GM21423 (cell line): ENCODE measurements around the gene CDC123.
"Not testable (repeated sequence)": the region's sequence is repeated elsewhere in the genome, so short reads cannot be mapped to it uniquely, and the experiment has no call there.

ENCODE experiments used
- ATAC-seq: cut with Tn5 transposase; IDR thresholded peaks from one replicate; pipeline ENCODE4 v1.9.1; 2021; ENCODE audit warnings: mild to moderate bottlenecking, moderate library complexity; ENCODE audit not compliant: unreplicated experiment

Gene CDC123, protein sequence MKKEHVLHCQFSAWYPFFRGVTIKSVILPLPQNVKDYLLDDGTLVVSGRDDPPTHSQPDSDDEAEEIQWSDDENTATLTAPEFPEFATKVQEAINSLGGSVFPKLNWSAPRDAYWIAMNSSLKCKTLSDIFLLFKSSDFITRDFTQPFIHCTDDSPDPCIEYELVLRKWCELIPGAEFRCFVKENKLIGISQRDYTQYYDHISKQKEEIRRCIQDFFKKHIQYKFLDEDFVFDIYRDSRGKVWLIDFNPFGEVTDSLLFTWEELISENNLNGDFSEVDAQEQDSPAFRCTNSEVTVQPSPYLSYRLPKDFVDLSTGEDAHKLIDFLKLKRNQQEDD

DNA sequence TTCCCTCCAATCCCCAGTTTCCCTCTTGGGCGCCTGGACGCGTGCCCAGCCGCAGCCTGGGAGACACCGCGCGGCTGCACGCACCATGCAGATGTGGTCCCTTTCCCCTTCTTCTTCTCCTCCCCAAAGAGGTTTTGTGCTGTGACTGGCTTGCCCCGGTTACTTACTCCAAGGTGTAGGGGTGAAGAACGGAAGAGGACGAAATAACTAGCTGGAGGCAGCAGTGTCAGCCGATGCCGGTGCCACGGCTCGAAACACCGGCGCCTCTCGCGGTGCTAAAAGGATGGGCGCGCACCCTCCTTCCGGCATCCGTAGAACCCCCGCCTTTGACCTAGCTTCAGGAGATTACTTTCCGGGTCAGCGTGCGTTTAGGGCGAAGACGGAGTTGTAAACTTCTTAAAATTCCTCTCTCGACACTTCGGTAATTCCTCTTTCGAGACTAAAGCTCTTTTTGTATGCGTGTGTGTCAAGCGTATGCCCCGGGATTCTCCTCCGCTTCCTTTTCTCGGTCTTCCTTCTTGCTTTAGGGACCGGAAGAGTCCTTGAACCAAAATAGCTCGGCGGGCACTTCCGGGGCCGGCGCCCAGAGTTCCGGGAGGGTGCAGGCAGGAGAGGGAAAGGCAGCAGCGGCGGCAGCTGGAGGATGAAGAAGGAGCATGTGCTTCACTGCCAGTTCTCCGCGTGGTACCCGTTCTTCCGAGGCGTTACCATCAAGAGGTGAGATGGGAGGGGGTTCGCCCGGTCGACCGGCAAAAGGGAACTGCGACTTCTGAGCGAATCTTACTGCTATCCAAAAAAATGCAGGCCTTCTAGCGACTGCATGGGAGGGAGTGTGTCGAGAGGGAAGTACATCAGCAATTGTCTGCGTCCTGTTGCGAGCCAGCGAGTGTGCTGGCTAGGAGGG is at the start of gene CDC123, which contains the start of gene NUDT5:
Gene CDC123, plus strand, starts transcription at position 586 of the 904 bp plus-strand sequence. Its CDS starts 58 bp downstream, at position 644.
Gene NUDT5, minus strand, starts transcription at position 289 of the 904 bp plus-strand sequence. CDS start 9,600 bp downstream, outside the sequence.
- peak; percentile 90 for ATAC-seq

DNA sequence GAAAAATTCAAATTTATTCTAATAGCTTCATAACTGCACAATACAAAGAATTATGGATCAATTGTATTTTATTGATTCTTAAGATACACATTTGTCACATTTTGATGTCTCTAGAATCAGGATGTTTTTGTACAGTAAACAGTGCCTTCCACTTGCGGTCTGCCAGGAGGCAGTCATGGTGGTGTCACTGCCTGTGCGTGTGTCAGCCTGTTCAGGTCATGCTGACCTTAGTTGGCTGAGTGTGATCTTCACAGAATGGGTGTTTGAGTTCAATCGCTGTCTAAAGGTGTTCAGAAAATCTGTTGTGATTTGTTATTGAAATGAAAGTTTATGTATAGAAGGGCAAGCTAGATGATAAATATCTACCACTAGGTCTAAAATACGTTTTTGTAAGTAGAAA is 45.8 kb upstream of the CDC123 start:
- ATAC-seq, result no peak

DNA sequence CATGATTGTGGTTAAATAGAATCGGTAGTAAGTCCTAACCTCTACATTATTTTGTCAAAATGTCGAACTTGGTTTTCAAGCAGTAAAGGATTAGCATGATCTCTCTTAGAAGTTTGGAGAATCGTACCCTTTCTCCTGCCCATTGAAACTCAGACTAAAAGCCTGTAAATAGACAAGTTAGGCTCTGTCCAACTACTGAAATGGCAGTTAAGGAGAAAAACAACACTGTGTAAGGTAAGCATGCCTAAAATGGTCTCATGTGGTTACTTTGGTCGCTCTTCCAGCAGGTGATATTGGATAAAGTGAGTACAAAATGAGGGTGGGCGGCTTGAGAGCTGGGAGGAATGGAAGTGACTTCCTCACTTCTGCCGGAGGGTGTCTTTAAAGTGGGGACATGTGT is 41.5 kb upstream of the CDC123 start:
- ATAC-seq, result no peak

DNA sequence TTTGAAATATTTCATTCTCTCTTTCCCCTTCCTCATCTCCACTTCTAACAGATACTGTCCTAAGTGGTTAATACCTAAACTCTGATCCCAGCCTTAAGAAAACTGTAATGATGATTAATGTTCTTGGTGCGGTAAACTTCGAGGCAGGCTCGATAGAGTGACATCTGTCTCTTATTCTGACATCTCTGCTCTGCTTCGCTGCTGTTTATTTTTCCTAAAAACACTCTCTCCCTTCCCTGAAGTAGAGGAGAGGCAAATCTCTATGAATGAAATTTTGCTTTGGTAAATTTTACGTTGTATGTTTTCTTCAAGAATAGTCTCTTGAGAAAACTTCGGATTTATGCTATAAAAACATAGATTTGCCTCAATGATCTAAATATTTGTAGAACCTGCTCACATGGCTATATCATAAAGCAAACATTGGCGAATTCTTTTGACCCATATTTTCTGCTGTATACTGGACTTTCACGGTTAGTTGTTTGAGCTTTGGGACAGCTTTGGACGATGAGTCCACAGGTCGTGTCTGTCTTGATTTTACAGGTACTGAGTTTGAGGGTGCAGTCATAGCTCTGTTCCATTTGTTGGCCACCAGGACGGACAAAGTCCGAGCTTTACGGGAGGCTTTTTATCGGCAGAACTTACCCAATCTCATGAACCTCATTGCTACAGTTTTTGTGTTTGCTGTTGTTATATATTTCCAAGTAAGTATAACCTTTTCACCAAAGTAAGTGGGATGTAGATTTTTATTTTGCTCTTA is 39.4 kb upstream of the CDC123 start:
- ATAC-seq, result no peak

DNA sequence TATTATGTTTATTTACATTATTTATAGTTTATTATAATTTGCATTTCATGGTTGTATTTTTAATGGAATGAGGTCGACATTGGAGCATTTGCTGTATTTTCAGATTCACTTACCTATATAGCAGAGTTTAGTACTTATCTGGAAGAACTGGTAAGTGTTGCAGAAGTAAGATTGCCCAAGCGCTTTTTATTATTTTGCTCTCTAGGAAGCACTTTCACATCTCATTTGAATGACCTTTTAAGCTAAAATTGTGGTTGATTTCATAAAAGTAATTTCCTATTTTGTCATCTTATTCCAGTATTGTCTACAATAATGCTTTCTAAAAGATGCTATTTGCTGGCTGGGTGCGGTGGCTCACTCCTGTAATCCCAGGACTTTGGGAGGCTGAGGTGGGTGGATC is 37.9 kb upstream of the CDC123 start:
- no peak for ATAC-seq

DNA sequence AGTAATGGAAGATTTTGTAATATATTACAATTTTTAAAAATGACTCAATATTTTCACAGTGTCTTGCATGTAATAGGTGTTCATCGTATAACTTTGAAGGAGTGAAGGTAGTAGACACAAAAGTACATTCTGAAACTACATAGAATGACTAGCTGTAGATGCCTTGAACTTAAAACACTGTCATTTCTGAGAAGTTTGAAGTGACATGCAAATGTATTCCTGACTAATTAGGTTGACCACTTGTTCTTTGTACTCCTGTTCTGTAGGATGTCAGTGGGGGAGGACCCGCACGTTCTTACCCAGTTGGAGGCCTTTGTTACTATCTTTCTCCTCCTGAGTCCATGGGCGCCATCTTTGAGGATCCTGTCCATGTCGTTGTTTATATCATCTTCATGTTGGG is 35.3 kb upstream of the CDC123 start:
- no peak for ATAC-seq

DNA sequence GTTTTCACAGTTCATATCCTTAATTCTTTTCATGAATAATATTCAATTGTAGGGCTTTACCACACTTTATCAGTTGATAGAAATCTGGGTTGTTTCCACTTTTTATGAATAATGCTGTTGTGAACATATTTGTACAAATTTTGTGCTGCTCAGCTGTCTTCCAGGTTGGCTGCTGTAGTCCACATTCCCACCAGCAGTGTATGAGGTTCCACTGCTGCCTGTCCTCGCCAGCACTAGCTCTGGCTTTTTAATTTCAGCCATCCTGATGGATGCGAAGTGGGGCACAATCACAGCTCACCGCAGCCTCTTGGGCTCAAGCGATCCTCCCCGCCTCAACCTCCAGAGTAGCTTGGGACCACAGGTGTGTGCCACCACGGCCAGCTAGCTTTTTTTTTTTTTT is 33.1 kb upstream of the CDC123 start:
- ATAC-seq, result no peak

DNA sequence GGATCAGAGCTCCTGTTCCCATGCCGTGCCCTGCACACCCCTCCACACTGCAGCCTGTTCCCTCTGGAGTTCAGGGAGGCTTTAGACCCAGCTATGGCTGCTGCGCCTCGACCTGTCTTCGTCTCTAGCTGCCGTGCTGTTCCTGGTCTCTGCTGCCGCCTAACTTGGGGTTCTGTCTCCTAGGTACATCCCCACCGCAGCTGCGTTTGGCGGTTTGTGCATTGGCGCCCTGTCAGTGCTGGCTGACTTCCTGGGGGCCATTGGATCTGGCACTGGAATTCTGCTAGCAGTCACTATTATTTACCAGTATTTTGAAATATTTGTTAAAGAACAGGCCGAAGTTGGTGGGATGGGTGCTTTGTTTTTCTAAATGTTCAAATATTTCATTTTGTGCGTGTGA is 31.9 kb upstream of the CDC123 start:
- ATAC-seq, result no peak

DNA sequence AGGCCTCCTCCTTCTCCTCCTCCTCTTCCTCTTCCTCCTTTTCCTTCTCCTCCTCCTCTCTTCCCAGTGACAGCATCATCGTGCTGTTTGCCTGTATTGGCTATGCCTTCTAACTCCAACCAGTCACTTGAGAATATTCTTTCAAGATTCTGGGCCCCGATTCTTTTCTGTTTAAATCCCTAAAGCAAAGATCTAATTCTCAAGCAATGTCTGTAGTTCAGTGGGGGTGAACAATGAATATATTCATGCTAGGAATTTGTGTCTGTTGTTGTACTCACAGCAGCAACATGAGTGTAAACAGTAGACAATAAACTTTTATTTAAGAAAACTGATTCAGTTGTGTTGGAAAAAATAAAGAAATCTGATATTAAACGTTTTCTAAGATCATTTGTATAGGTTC is 31.0 kb upstream of the CDC123 start:
- no peak for ATAC-seq

DNA sequence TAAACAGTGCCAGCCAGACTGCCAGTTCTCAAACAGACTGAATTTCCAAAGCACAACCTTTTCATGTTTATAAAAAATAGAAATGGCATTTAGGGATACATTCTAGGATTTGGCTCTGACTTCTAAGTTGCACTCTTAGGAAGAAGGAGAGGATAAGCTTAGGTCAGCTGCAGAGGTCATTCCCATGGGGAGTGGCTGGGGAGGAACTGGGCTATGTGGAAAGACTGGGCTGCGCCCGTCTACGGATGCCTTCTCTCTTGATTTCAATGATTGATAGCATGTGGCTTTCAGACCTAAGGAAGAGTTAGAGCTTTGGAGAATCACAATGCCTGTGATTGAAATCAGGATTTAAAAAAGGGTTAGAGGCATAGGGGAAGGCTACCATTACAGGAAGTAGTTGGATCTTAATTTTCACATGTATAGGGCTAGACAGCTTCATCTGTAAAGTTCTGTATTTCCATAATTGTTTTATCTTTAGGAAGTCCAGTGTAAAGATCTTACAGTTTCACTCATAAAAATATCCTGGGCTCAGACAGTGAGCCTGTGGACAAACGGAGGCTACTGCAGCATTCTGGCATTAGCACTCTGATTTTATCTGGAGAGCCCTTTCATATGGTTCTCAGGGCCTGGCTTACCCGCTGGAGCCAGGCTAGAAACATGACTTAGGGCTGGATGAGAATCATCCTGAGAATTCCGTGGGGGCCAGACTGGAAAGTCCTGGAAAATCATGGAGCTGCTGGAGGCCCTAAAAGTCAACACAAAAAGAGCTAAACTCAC is 29.8 kb upstream of the CDC123 start:
- ATAC-seq, result no peak

DNA sequence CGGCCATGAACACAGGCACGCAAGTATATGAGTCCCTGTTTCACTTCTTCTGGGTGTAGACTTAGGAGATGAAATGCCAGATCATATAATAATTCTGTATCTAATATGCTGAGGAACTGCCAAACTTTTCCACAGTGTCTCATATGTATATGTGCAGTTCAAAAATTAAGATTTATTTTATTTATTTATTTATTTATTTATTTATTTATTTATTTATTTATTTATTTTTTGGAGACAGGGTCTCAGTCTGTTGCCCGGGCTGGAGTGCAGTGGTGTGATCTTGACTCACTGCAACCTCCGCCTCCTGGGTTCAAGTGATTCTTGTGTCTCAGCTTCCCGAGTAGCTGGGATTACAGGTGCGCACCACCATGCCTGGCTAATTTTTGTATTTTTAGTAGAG is 24.5 kb upstream of the CDC123 start:
- not testable (repeated sequence) for ATAC-seq

DNA sequence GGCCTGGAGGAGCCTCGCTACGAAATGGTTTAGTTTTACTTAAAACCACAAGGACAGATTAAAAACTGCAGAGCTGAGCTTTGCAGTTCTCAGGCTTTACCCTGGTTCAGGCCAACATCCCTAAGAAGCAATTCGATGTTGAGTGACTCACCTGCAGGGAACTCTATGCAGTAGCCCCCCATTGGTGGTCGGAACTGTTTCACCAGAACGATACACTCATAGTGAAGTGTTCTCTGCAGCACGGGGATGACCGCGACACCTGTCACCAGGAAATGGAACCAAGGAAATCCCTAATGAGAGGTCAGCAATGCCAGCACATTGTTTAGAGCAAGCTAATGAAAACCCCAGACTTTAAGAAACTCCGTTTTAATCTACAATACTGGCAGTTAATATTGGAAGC is 18.3 kb upstream of the CDC123 start:
- no peak for ATAC-seq

DNA sequence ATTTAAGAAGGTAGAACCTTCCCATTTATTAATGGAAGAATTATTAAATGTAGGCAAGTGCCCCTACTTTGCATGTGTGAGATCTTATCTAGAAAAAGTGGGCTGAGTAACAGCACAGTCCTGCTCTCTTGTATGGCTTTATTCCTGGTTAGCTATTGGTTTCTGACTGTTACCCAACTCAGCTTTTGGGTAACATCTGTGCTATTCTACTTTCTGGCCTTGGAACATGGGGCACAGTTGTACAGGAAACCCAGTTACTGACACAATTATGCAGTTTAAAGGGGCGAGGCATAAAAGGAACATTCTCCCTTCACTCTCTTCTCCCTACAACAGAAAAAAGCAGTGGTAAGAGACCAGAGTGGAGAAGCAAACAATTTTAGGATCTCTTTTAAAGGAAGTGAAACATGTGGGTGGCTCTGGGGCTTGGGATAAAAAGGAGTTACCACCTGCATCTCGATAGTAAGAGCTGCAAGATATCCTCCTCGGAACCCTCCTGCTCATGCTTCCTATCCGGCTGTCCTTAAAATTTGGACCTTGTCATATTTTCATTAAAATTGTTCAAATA is 16.3 kb upstream of the CDC123 start:
- ATAC-seq, result no peak

DNA sequence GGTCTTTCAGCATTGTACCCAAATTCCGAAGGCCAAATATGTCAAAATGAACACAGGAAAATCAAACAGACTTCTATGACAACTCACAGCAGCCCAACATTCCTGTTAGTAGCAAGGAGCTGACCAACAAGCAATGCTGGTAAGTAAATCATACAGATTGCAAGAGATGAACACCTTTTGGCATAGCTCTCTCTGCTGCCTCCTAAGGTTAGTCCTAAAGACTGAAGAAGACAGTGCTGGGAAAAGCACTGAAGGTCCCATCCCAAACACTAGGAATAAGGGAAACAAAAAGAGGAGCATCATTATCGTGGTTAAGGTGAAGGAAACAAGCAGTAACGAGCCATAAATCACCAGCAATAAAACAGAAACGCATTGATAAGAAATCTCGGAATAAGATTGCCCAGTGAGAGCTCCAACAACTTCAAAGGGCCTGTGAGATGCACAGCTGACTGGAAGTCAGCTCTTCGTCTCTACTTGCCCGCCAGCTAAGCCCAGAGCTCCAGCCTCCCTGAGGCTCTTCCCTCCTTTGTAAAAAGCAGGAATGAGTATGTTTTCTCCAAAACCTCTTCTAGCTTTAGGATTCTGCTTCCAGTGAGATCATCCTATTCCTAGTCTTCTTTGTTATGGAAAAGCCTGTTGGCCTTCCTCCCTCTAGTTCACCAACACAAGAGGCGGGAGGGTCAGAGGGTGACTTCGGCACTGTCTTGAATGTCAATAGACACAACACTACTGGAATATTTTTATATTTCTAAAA is 15.6 kb upstream of the CDC123 start:
- no peak for ATAC-seq

DNA sequence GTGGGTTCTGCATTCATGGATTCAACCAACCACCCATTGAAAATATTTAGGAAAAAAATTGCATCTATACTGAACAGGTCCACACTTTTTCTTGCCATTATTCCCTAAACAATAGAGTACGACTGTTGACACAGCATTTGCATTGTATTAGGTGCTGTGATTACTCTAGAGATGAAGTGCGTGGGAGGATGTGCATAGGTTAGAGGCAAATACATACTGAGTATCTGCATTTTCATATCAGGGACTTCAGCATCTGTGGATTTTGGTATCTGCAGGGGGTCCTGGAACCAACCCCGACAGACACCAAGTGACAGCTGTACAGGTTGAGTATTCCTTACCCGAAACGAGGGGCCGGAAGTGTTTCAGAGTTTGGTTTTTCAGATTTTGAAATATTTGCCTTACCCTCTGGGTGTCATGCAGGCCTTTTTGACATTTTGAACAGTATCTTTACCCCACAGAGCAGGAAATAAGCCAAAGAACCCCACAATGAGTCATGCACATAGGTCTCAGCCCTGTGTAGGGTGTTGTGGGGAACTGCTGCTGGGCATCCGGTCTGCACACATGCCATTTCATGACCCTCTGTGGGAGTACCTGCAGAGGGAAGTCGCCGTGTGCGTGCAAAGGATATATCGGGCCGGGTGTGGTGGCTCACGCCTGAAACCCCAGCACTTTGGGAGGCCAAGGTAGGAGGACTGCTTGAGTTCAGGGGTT is 14.8 kb upstream of the CDC123 start:
- ATAC-seq, result peak; percentile 76

DNA sequence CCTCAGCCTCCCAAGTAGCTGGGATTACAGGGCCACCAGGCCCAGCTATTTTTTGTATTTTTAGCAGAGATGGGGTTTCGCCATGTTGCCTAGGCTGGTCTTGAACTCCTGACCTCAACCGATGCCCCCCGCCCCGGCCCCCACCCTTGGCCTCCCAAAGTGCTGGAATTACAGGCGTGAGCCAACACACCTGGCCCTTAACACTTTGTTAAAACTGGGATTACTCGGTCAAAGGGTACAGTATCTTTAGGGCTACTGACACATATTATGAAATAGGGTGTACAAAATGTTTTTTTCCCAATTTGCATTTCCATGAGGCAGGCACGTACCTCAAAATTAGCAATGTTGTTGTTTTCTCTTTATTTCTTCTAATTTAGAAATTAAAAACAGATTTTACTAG is 11.8 kb upstream of the CDC123 start:
- ATAC-seq, result no peak

DNA sequence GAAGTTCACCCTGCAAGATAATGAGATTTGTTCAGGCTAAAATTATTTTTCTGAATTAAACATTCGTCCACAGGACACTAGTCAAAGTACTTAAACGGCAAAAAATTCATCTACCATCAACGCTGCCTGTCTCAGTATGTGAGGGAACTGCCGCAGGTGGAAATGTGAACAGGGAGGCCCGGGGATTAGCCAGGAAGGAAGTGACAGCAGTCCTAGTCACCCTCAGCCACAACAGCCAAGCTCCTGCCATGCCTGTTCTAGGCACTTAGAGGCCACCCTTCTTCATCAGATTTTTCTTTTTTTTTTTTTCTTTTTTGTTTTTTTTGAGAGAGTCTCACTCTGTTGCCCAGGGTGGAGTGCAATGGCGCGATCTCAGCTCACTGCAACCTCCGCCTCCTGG is 9.7 kb upstream of the CDC123 start:
- ATAC-seq, result no peak

DNA sequence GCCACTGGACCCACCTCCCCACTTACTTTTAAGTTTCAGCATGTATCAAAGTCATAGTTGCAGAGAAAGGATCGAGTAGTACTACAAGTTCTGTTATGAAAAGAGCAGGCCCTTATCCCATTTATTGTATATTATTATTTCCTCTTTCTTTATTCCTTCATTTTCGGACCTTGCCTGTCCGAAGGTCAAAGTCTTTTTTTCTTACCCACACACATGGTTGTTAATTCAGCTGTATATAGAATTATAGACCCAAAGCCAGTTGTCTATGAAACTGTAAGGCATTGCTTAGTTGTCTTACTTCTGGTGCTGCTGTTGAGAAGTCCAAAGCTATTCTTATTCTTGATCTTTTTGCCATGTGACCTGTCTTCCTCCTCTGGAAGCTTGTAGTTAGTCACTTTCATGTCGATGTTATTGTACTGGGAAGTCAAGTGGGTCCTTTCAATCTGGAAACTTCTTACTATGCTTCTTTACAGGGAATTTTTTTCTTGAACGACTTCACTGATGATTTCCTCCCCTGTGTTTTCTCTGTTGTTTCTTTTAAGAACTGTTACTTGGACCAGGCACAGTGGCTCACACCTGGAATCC is 8.6 kb upstream of the CDC123 start:
- no peak for ATAC-seq
